GM15510 (cell line): ENCODE data around the gene CASP1.

Experiments
- POLR2A ChIP-seq: IDR thresholded peaks from 3 replicates; pipeline ENCODE4 v1.6.1; 2011; ENCODE audit warnings: borderline replicate concordance; ENCODE audit not compliant: insufficient read length; ENCODE audit errors: extremely low read depth

CASP1 gene

DNA sequence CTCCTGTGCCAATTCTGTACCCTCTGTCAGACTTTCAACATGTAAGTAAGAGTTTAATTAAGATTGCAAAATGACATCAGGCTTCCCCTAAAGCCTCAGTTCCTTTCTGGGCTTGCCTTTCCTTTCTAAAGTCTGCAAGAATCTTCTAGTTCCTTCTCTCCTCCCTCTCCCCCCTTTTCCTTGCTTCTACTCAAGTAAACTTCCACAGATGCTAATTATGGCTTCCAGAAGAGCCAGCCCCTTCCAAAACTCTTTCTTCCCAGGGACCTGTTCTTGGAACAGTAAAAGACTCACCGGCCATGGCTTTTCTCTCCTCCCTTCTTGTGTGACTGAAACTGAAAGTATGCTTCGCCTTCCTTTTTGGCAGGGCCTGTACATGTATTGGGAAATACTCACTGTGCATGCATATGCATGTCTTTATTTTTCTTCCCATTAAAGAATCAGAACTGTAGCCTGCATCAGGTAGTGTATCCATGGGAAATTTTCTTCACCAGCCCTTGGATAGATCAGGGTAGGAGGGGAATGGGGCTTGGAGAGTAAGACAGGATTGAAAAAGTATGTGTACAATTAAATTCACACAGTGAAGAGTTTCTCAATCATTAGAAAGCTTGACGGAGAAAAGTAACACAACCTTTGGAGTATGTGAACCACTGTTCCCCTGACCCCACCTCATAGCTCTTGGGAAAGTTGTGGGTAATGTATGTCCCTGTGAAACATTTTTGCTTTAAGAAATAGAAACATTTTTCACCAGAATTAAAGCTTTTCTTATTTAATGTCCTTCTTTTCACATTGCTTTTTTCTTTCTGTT is at the start of gene CASP1:
Gene CASP1, minus strand, starts transcription at position 332 of the 808 bp plus-strand sequence. Its CDS starts 31 bp downstream, at position 301.
- TF ChIP-seq POLR2A, result no peak

DNA sequence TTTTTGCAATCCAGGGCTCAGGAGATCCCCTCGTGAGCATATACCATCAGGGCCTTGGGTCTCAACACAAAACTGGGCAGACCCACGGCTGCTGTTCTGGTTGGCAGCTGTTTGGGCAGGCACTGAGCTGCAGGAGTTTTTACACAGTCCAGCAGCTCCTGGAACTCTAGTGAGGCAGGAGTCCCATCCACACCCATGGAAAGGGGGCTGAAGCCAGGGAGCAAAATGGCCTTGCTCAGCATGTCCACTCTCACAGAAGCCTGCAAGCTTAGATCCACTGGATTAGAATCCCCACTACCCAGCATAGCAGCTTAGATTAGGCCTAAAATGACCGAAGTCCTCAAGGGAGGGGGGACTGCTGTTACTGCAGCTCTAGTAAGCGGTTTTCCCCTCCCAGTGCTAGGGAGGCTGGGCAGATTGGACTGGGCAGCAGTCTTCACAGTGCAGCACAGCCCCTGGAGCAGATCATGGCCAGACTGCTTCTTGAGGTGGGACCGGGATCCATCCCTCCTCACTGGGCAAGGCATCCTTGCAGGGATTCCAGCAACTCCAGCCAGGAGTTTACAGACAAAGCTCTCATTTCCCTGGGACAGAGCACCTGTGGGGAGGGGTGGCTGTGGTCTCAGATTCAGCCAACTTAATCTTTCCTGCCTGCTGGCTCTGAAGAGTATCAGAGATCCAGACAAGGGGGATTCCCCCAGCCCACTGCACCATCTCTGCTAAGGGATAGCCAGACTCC is 46.6 kb upstream of the CASP1 start:
- no peak for TF ChIP-seq POLR2A

DNA sequence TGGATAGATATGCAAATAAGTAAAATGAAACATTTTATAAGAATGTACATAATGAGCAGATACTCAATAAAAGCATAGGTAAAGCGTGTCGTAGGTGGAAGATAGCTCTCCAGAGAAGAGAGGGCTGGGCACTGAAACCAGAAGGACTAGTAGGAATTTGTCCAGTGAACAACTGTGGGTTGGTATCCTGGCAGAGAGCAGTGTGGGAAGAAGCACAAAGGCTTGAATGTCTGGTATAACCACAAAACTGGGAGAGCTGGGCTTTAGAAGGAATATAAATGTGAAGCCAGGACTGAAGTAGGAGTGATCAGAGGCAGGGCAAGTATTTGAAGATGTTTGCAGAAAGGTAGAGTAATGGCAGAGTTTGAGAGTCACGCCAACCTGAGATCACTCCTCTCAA is 43.3 kb upstream of the CASP1 start:
- no peak for TF ChIP-seq POLR2A

DNA sequence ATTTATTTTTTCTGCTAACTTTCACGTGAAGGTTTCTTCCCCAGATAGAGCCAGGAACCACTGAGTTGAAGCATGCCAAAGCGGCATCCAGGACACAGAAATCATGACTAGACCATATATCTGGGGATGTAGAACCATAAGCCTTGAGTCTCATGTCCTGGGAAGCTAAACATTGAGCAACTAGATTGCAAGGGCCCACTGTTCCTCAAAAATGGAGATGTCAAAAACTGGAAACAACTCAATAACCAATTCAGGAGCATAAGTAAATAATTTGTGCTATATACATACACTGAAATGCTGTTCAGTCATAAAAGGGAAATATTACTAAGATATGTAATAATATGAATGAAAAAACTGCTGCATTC is 39.2 kb upstream of the CASP1 start:
- no peak for TF ChIP-seq POLR2A

DNA sequence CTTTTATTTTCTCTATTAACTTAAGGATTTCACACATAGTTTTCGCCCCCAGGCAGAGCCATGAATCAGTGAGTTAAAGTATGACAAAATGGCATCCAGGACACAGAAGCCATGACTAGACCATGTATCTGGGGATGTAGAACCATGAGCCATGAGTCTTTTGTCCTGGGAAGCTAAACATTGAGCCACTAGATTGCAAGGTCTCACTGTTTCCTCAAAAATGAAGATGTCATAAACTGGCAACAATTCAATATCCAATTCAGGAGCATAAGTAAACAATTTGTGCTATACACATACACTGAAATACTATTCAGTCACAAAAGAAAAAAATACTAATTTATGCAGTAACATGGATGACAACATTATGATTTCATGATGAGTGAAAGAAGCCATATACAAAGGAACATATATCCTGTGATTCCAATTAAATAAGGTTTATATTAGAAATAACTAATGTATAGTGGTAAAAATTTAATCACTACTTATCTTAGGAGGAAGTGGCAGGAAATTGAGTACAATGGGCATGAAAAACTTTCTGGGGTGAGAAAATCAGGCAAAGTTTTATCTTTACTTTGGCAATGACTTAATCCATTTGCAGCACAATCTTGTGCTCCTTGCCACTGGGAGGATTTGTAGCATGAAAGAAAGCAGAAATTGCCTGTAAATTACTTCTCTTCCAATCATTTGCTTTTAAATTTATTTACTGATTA is 38.7 kb upstream of the CASP1 start:
- no peak for TF ChIP-seq POLR2A

DNA sequence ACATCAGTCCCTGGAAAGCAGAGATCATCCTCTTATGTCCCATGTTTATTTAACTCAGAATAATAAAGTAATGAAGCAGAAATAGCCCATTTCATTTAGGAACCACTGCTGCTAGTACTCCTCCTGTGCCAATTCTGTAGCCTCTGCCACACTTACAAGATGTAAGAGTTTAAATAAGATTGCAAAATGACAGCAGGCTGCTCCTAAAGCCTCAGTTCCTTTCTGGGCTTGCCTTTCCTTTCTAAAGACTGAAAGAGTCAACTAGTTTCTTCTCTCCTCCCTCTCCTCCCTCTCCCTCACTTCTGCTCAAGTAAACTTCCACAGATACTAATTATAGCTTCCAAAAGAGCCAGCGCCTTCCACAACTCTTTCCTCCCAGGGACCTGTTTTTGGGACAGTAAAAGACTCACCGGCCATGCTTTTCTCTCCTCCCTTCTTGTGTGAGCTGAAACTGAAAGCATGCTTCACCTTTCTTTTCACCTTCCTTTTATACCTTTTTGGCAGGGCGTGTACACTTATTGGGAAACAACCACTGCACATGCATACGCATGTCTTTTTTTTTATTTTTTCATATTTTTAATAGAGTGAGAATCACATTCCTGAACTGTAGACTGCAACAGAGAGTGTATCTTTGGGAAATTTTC is 36.3 kb upstream of the CASP1 start:
- no peak for TF ChIP-seq POLR2A

DNA sequence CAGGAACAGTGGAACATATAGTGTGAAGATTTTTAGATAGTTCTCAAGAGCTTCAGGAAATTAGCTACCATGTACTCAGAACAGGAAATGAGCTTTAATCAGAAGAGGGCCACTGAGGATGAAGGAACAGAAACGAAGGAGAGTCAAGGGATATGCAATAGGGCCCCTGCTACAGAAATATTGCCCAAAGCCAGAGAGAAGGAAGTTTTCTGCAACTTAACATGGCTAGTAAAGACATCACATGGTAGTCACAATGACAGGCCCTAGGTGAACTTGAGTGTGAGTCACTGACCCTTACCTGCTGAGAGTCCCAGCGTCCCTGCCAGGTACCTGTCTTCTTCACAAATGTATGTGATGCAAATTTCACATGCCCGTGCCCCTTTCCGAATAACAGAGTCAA is 35.4 kb upstream of the CASP1 start:
- no peak for TF ChIP-seq POLR2A

DNA sequence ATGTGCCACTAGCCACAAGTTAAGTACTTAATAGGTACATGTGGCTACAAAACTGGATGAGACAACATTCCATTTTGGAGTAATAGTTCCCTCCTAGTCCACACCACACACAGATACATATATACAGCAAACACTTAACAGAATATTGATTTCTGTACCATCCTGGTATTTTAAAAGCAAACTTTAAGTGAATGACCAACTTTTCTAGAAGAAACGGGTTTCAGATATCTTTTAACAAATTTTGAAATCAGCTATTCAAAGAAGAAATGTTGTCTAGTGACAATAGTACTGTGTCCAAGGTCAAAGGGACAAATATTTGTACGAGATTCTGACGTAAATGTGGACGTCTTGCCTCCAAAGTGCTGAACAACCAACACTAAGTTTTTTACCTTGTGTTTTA is 22.5 kb upstream of the CASP1 start:
- TF ChIP-seq POLR2A, result no peak

DNA sequence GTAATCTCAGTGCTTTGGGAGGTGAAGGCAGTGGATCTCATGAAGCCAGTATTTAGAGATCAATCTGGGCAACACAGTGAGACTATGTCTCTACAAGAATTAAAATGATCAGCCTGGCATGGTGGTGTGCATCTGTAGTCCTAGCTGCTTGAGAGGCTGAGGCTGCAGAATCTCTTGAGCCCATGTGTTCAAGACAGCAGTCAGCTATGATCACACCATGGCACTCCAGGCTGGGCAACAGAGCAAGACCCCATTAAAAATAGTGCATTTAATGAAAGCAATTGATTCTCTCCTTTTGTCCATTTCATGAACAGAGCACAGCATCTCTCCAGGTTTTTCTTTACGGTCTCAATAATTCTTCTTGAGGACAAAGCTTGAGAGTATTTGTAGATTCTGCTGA is 21.5 kb upstream of the CASP1 start:
- no peak for TF ChIP-seq POLR2A

DNA sequence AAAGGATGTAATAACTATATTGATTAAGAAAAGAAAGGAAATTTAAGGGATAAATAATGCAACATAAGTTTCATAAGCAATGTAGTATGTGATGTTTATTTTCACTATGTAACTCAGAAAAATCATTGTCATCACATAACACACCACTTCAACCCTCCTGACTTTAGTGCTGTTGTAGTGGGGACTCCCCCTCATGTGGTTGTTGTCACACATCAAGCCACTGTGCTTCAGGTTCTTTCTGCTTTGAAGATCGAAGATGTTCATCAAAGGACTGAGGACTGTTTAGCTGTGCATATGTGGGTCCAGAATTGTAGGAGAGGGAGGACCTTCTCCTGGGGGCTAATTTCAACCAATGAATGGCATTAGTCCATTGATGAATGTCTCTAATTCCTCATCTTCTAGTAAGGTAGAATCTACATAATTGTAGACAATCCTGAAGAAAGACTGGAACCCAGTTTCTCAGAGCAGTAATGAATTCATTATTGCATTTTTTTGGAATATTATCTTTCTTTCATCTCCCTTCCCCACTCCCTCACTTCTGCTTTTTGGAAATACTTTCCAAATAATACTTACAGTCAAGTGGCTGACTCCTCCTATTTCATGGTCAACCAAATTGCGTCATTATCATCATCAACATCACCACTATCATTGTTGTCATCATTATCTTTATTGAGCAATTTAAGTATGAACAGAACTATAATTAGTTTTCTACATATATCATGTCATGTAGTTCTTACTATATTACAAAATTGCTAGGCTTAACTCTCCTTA is 20.0 kb upstream of the CASP1 start:
- TF ChIP-seq POLR2A, result no peak

DNA sequence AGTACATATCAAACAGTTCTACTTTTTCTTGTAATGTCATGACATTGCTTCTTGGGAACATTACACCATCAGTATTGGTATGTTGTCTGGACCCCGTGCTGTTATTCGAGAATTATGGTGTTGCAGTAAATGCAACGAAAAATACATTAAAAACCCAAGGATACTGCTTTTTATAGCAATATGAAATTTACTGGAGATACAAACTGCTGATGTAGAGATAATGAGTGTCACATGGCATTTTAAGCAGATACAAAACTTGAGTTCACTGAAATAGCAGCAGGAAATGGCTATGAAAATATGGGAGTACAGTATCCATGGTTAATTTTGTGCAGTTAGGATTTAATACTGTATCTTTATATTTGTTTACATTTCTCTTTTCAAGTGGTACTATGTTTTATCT is 17.5 kb upstream of the CASP1 start:
- TF ChIP-seq POLR2A, result no peak

DNA sequence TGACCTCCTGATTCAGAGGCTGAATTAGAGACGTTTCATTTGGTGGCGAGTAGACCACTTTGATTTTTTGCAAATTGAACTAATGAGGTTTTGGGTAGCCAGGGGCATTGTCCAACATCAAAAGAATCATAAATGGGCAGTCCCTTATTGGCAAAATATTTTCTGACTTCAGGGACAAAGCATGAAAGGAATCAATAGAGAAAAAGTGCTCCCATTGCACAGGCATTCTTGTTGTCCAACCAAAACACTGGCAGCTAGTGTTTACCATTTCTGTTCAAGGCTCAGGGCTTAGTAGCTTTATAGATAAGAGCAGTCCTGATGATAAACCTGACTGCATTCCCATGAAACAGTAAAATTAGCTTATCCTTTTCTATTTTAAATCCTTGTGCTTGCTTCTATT is 16.6 kb upstream of the CASP1 start:
- no peak for TF ChIP-seq POLR2A

DNA sequence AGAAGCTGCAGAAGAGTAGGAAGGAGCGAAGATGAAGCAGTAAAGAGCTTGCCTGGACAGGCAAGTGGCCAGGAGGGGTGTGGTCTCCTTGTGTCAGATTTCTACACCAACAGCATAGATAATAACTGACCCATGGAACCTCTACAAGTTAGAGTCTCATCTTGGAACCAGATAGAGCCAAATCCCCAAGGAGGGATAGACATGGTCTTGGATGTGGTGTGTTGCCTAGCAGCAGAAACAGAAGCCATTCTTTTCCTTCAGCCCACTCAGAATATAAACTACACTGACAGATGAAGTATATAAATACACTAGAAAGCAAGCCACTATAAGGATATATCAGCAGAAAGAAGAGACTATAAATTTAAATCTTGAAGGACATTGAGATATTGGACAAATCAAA is 14.5 kb upstream of the CASP1 start:
- no peak for TF ChIP-seq POLR2A

DNA sequence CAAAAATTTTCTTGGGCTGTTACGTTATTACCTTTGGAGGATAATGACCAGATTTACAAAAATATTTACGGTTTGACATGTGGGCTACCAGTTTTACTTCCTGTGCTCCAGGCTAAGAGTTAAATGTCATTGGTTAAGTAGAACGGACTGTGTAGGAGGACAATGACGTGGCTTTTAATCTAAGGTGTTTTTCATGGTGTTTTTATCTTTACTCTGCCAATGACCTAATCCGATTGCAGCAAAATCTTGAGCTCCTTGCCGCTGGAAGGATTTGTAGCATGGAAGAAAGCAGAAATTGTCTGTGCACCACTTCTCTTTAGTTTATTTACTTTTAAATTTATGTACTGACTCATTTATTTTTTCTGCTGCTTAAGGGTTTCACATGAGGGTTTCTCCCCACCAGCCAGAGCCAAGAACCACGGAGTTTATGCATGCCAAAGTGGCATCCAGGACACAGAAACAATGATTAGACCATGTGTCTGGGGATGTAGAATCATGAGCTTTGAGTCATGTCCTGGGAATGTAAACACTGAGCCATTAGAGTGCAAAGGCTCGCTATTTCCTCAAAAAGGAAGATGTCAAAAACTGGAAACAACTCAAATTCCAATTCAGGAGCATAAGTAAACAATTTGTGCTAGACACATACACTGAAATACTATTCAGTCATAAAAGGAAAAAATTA is 12.1 kb upstream of the CASP1 start:
- TF ChIP-seq POLR2A, result no peak
